ENCODE data around the gene ZNF138.
"Not testable (repeated sequence)": the region's sequence is repeated elsewhere in the genome, so short reads cannot be mapped to it uniquely, and the experiment has no call there.

DNA sequence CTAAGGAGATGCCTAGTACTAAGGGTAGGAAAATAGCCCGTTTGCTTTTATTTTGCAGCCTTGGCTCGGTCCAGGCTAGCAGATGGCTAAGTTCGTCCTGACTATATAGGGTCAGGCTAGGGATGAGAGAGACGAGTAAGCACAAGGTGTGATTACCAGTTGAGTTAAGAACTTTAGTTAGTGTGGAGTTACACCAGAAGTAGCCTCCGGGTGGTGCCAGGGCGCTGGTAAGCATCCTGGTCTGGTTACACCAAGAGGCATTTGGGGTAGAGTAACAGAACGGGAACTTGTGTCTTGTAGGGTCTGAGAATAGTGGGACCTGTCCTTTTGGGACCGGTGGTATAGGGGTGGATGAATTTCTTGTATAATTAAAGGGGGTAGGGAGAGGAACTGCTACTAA lies 41.6 kb downstream of the ZNF138 start:
- not testable (repeated sequence) for TF ChIP-seq CTCF, POLR2AphosphoS5, POLR2A (IDR thresholded peaks at IDR 0.05)
